ENCODE measurements around the gene TP53TG5.
A peak's percentile ranks its signal among the peaks of the same experiment; 100 is the strongest.

Gene TP53TG5

DNA sequence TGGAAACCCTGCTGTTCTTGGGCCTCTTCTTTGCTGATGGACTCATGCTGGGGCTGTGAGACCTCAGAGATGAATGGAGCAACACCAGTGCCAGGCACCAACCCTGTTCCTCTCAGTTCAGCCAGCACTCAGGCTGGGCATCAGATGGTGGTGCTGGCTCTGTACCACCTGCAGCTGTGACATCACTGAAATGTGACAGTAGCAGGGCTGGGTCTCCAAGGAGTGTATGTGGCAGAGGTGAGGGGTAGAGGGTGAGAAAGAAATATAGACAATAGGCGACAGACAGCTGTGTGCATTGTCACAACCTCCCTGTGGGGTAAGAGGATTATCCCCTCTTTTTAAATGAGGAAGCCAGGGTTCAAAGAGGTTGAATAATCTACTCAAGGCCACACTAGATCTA, at the start of gene TP53TG5:
TP53TG5 (minus strand) TSS at position 135 of the 400 bp plus-strand sequence; CDS start at position 46, 89 bp downstream.
- DNase-seq (ENCODE audit: low read depth in 2 of 2) = no peak

DNA sequence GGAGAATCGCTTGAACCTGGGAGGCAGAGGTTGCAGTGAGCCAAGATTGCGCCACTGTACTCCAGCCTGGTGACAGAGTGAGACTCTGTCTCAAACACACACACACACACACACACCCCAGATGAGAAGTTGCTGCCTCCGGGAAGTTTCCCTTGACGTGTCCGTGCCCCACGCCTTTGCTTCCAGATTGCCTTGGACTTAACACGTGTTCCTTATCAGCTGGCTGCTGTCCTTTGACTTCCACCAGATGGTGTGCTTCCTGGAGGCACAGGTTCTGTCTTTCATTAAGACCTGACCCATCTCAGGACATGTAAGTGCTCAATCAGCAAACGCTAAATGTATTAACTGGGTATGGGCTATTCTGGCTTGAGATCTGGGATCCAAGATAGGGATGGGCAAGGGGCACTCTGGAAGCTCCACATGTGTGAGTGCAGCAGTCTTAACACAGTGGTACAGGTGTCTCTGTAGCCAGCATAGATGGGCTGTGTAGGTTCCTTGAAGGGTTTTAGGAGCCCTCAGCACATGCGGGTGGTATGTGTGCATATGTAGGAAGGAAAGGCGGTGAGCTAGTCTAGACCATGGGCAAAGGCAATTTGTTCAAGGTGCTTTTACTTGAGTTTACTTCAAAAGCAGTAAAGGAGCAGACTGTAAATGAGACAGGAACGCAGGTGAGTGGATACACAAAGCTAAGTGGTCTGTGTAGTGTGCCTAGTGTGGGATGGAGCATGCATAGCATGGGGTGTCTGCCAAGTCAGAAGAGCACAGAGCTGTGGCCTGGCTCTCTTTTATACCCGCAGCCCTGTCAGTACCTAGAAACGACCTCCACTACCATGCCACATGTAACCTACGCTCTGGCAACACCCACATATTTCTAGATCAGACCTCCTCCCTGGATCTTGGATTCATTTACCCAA, 49.4 kb upstream of the TP53TG5 start:
- DNase-seq (ENCODE audit: low read depth in 2 of 2) = no peak

DNA sequence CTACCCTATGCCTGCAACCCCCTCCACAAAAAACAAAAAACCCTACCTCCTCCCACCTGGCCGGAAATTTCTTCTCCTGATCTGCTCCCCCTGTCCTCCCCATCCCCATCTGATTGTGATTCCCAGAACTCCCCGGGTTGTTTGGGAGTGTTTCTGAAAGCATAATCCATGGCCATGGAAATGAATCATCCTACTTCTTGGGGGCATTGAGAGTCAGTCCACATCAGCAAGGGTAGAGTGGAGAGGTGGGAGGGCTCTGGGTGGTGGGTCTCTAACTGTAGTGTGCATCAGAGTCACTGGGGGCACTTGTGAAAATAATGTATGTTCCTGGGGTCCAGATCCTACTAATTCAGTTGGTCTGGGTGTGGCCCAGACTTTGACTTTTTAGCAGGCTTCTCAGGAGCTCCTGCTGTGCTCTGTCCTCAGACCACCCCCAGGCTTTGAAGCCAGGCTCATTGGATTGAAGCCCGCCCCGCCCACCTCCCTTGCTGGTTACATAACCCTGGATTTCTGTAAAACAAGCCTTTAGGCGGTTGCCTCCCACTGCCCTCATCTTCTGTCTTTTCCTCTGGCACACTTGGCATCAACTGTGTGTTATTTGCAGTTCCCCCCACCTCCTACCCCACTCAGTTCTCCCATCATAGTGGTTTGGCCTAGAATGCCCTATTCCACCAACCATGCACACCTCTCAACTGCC, 48.3 kb upstream of the TP53TG5 start:
- DNase-seq (ENCODE audit: low read depth in 2 of 2) = no peak

DNA sequence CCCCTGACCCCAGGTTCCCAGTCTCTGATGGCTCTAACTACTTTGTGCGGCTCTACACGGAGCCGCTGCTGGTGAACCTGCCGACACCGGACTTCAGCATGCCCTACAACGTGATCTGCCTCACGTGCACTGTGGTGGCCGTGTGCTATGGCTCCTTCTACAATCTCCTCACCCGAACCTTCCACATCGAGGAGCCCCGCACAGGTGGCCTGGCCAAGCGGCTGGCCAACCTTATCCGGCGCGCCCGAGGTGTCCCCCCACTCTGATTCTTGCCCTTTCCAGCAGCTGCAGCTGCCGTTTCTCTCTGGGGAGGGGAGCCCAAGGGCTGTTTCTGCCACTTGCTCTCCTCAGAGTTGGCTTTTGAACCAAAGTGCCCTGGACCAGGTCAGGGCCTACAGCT, 47.4 kb upstream of the TP53TG5 start:
- no peak for DNase-seq (ENCODE audit: low read depth in 2 of 2)

DNA sequence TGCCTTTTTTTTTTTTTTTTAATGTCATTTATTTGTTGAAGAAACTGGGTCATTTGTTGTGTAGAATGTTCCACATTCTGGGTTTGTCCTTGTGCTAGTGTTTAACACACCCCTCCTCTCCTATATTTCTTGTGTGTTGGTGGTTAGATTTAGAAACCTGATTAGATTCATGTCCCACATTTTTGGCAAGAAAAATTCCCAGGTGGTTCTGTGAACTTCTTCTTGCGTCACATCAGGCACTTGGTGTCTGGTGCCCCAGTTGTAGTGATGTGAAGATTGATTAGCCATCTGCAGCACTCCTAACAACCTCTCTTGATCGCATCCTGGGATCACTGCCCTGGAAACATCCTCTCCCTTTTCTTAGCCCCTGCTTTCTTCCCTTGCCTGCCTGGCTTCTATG, 45.6 kb upstream of the TP53TG5 start:
- DNase-seq (ENCODE audit: low read depth in 2 of 2) = no peak

DNA sequence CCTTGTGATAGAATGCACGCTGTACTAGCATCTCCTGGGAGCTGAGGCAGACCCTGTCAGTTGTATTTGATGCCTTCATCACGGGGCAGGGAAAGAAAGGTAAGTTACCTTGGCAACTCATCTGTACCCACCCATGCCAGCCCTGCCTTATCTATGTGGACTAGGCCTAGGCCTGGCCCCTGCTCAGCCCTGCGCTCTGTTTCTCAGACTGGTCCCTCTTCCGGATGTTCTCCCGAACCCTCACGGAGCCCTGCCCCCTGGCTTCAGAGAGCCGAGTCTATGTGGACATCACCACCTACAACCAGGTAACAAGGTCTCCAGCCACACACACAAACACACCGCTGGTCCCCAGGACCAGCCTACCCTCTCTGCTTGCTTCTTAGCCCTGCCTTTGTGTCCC, 42.0 kb upstream of the TP53TG5 start:
- DNase-seq (ENCODE audit: low read depth in 2 of 2) = no peak

DNA sequence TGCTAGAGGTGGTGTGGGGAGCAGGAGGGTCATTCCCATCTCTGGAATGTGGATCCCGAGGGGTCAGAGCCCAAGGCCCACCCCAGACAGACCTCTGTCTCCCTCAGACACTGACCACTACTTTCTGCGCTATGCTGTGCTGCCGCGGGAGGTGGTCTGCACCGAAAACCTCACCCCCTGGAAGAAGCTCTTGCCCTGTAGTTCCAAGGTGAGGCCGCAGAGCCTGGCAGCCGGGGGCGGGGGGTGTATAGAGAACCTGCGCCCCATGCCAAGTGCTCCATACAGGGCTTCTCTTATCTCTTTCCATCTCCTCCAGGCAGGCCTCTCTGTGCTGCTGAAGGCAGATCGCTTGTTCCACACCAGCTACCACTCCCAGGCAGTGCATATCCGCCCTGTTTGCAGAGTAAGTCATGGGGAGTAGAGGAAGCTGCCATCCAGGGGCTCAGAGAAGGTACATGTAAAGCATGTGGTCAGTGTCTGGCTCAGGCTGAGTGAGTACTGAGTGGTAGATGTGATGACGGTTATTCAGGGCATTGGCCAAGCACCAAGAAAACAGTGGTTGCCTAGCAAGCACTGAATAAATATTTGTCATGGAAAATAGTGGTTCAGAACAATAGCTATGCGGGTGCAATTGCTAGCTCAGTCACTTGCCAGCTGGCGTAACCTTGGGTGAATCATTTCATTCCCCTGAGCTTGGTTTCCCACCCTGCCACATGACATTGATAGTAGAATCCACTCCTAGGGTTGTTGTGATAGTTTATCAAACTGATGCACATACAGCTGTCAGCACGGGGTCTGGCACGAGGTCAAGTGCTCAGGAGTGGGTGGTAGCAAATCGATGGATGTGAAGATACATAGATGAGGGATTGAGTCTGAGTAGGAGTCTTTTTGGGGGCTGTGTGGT, 41.3 kb upstream of the TP53TG5 start:
- DNase-seq (ENCODE audit: low read depth in 2 of 2) = no peak

DNA sequence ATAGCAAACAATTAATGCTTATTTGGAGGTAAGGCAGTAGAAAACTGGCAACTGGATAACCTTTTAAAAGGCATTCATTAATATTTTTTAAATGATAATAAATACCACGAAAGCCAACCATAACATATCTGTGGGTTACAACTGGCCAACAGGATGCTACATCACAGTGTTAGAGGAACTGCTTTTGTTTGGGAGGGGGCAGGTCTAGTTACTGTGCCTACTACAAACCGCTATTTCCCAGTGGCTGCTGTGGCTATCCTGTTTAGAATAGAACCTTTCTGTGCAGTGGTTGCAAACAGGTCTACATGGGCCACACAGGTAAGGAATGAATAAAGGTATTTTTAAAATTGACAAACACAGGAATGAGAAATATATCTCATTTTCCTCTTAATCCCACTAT, 38.8 kb upstream of the TP53TG5 start:
- DNase-seq (ENCODE audit: low read depth in 2 of 2) = no peak

DNA sequence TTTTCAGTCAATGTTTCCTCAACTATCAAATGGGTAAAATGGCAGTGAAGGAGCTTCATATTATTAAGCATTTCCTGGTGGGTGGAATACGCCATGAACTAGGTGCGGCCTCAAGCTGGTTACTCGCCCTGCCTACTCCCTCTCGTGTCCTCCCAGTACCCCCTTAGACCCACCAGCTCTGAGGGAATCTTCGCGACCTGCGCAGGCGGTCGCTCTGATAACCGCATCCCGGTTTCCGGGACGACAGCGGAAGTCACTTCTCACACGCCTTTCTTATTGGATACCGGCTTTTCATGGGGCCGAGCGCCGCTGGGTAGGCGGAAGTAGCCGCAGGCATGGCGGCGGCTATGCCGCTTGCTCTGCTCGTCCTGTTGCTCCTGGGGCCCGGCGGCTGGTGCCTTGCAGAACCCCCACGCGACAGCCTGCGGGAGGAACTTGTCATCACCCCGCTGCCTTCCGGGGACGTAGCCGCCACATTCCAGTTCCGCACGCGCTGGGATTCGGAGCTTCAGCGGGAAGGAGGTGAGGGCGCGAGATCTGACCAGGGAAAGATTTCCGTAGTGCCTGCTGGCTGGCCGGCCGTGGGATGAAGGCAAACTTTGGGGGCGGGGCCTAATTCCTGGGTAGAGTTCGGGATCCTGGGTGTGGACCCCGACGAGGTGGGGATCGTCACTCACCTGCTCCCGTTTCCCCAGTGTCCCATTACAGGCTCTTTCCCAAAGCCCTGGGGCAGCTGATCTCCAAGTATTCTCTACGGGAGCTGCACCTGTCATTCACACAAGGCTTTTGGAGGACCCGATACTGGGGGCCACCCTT, 37.9 kb upstream of the TP53TG5 start, which contains the start of gene PIGT:
PIGT (plus strand) TSS at position 320 of the 816 bp plus-strand sequence; CDS start at position 336, 16 bp downstream.
- DNase-seq (ENCODE audit: low read depth in 2 of 2) = peak; percentile 78

DNA sequence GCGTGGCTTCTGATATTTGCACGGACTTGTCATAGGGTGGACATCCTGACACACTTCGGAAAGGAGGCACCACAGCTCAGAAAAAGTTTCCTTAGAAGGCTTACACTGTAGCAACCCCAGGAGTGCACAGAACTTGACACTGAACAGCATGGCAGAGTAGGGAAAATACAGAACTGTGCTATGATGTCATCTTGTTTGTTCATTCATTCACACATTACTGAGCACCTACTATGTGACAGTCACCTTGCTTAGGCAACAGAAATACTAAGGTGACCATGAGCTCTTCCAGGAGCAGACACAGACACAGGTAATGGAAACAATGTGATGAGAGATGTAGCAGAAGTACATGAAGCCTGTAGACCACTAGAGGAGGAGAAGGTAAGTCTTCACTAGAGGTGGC, 35.4 kb upstream of the TP53TG5 start:
- DNase-seq (ENCODE audit: low read depth in 2 of 2) = no peak

DNA sequence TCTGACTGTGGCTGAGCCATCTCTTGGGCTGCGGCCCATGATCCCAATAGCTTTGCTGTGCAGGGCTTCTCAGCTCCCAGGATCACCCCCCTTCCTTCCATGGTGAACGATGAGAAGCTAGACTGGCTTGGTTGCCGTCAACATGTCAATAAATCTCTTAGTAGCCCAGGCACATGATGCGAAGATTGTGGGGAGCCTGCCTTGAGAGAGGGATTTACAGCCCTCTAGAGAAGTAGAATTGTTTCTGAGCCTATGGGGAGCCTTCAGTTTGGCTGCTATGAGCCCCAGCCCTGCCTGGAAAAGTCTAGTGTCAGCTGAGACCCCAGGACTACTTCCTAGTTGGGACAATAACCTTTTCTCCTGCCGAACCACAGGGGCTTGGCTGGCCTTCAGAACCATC, 34.5 kb upstream of the TP53TG5 start:
- no peak for DNase-seq (ENCODE audit: low read depth in 2 of 2)

DNA sequence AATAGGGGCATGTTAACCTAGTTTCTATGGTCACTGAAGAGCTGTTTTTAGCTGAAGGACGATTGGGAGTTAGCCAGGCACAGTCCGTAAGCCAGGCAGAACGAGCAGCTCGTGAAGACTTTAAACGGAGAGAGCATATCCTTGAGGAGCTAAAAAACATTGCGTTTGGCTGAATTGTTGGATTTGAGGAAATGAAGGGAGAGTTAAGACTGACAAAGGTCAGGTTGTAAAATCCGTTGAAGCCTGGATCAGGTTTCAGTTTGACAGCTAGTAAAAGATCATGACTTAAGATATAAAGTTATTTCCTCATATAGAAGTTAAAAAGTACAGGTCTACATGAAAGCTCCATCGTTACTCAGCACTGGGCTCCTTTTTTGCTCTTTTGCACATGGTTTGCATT, 32.8 kb upstream of the TP53TG5 start:
- DNase-seq (ENCODE audit: low read depth in 2 of 2) = no peak

DNA sequence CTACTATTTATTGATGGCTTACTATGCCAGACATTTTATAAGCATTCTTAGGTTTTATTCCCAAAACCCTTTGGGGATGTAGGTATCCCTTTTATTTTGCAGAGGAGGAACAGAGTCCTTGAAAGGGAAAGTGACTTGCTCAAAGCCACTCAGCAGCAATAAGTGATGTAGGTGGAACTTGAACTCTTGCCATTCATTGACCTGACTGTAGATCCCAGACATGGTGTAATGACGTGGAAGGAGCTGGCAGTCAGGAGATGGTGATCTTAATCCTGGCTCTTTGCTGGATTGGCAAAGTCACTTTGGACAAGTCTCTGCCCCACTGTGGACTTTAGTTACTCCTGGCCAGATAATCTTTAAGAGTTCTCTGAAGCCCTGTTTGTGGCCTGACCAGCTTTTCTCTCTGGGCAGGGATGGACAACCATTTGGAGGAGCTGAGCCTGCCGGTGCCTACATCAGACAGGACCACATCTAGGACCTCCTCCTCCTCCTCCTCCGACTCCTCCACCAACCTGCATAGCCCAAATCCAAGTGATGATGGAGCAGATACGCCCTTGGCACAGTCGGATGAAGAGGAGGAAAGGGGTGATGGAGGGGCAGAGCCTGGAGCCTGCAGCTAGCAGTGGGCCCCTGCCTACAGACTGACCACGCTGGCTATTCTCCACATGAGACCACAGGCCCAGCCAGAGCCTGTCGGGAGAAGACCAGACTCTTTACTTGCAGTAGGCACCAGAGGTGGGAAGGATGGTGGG, 31.6 kb upstream of the TP53TG5 start:
- no peak for DNase-seq (ENCODE audit: low read depth in 2 of 2)

DNA sequence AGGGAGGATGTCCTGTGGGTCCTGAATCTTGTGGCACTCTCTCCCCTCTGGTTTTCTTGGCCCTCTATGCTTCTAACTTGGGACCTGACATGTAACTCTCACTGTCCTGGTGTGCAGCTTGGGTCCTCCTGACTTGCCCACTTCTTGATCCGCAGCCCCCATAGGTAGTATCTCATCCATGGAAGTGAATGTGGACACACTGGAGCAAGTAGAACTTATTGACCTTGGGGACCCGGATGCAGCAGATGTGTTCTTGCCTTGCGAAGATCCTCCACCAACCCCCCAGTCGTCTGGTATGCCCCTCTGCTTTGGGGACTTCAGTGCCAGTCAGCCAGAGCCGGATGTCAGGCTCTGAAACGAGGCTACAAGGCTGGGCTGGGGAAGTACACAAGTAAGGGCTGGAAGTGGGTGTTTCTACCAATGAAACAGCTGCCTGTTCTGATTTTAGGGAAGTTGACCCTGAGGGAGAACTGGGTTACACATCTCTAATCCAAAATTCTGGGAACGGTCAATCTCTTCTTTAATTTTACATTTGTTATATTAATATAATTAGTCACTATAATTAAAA, 30.6 kb upstream of the TP53TG5 start:
- no peak for DNase-seq (ENCODE audit: low read depth in 2 of 2)

DNA sequence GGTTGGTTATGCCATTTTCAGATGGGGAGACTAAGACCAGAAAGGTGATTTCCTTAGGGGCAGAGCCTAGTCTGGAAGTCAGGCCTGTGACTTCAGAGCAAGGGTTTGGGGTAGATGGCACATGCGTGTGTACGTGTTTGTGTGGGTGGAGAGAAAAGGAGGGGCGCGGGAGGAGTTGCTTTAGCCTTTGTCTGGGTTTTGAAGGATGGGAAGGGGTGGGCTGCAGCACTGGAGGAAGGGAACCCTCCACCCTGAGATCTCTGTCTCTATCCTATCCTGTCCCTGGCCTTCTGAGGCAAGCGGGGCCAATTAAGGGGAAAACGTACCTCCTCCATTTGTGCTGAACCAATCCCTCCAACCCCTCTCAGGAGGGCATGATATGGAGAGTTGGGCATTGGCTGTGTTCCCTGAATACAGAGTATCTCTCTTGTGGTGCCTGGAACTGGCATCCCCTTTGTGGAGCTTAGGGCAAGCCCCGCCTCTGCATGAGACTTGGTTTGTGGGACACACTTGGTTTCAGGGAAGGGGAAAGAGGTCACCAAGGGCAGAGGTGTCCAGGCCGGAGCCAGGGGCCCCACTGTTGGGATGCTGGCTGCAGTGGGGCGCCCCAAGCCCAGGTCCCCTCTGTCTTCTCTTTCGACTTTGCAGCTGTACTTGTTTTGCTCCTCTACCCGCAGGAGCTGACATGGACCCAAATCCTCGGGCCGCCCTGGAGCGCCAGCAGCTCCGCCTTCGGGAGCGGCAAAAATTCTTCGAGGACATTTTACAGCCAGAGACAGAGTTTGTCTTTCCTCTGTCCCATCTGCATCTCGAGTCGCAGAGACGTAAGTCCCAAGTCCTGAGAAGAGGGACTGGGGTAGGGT, 29.9 kb upstream of the TP53TG5 start, which contains the start of gene DBNDD2:
DBNDD2 (plus strand) TSS at position 507 of the 863 bp plus-strand sequence; CDS start at position 686, 179 bp downstream.
- no peak for DNase-seq (ENCODE audit: low read depth in 2 of 2)

DNA sequence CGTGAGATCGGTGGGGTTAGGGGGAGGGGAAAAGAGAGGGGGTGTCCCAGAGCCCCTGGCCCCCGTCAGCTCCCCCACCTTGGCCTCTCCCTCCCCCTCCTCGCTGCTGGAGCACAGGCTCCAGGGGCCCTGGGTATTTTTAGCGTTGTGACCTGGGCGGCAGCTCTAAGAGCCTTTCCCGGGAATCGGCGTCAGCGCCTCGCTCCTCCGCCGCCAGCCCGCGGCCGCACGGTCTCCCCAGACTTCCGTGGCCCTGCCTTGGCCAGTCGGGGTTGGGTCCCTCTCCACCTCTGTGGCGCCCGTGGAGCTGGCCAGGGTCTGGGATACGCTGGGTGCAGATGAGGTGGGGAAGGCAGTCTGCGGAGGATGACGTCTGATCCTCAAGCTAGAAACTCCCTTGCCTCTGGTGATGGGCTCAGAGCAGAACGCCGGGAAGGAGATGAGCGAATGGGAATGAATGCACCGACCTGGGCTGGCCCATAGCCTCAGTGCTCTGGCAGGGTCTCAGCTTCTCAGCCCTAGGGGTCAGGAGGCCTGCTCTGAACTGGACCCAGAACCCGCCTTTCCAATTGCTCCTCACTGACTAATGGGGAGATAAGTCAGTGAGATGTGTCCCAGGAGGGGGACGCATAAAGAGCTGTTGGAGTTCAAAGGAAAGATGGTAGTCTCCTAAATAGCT, 29.1 kb upstream of the TP53TG5 start:
- no peak for DNase-seq (ENCODE audit: low read depth in 2 of 2)

DNA sequence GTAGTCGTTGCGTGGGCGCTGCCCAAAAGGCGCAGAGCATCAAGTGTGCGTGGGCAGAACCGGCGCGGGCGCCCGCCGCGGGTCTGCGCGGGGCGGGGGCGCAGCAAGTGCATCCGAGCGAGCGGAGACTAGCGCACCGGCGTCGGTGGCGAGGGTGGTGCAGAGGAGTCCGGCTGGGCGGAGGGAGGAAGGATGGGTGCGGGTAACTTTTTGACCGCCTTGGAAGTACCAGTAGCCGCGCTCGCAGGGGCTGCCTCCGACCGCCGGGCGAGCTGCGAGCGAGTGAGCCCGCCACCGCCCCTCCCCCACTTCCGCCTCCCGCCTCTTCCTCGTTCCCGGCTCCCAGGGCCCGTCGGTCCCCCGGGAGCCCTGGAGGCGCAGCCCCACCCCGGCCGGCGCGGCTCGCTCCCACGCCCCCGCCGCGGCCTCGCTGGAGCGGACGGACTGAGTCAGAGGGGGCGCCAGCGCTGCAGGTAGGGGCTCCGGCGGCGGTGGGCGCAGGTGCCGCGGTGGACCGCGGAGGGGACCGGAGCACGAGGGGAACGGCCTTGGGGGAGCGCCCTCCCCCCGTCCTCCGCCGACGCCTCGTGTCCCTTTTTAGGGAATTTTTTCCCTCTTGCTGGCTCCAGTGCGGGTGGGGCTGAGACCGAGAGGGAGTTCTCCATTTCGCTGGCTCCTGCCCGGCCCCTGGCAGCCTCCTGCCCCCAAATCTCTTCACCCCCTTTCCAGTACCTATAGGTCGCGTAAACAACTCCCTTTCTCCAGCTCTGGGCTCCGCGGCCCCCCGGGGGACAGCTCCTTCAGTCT, 28.3 kb upstream of the TP53TG5 start:
- DNase-seq (ENCODE audit: low read depth in 2 of 2) = peak in 1 of 2 donors; percentile 13
